ENCODE measurements around the gene CDK15.

GRCh38 chr2:201758234-201758633 lies 48.1 kb upstream of the CDK15 start:
- TF ChIP-seq ZNF41 (CRISPR knock-in tag; conservative IDR thresholded peaks at IDR 0.05): no peak
- no peak for TF ChIP-seq CTCF (IDR thresholded peaks at IDR 0.05 in 2 of 3, conservative IDR thresholded peaks at IDR 0.05 in 1 of 3; ENCODE audit: insufficient read depth in 2 of 3, low read depth in 1 of 3, low read length in 3 of 3)
- no peak for TF ChIP-seq KDM1A (IDR thresholded peaks at IDR 0.05)
- no peak for TF ChIP-seq E2F8 (IDR thresholded peaks at IDR 0.05; ENCODE audit: low read depth, partially characterized antibody)
- TF ChIP-seq RFX5 (IDR thresholded peaks at IDR 0.05; ENCODE audit: low read depth, low read length): no peak
- TF ChIP-seq MNT (conservative IDR thresholded peaks at IDR 0.05): no peak
- no peak for TF ChIP-seq ZNF274 (IDR thresholded peaks at IDR 0.05; ENCODE audit: borderline replicate concordance, low read depth, low read length)
- TF ChIP-seq HOMEZ (CRISPR knock-in tag; IDR thresholded peaks at IDR 0.05): no peak
- no peak for TF ChIP-seq ZZZ3 (IDR thresholded peaks at IDR 0.05)
- TF ChIP-seq TRIM28 (IDR thresholded peaks at IDR 0.05): no peak
- no peak for TF ChIP-seq MXI1 (IDR thresholded peaks at IDR 0.05; ENCODE audit: low read depth, low read length)
- TF ChIP-seq EWSR1 (IDR thresholded peaks at IDR 0.05; ENCODE audit: borderline replicate concordance, low read depth, partially characterized antibody): no peak
- no peak for TF ChIP-seq ZEB2 (IDR thresholded peaks at IDR 0.05)
- TF ChIP-seq CUX1 (CRISPR knock-in tag; IDR thresholded peaks at IDR 0.05): no peak

All from K562 (cell line).